ENCODE results near the gene KPNA1. TPM values are rescaled to one million over a fixed set of nuclear protein-coding genes. Genes with fewer than 3 reads are reported as not detected.

The KPNA1 gene
- total and polyA plus RNA-seq, 2 of the 13 experiments (the other 11 are each of a cell fraction or from before 2014, with no cell fraction given) = 15.4 to 30.0 TPM

DNA sequence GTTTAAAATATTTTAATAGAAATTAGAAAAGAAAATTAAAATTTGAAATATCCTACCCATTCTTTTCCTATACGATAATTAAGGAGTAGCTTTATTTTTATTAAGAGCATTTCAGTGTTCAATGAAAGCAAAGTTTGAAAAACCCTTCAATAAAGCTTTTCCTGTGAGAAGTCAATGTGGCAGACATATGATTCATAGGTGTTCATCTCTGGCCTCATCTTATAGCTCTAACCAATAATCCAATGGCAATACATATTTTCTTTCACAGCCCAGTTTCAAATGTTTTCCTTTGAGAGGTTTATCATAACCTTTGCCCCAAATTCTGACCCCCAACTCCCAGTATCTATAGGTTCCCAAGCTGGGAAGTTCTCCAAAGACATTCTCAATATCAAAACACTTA lies 8.3 kb downstream of the KPNA1 start:
- Histone ChIP-seq H2AFZ (ENCODE audit: low read length) (no peak overlapping the region), H3K4me1 (ENCODE audit: insufficient read depth, low read length) (peaks cover 22% of the 10 kb centered on the region), H3K36me3 (replicated peaks in 1 of 2; ENCODE audit: control insufficient read depth in 1 of 2, insufficient read depth in 2 of 2, low read length in 2 of 2) (no peaks in the 10 kb centered on the region), H3K4me2 (ENCODE audit: low read depth, low read length) (no peak overlapping the region), H3K9me3 (ENCODE audit: low read length) (no peaks in the 10 kb centered on the region), H3K9ac (ENCODE audit: insufficient read depth, low read depth, low read length) (no peak overlapping the region), H4K20me1 (ENCODE audit: insufficient read depth, low read length) (peaks cover 20% of the 10 kb centered on the region), H3K79me2 (ENCODE audit: insufficient read depth, low read length) (peaks cover 93% of the 10 kb centered on the region), H3K4me3 (replicated peaks in 1 of 3; ENCODE audit: insufficient read depth in 1 of 3, low read depth in 2 of 3, low read length in 3 of 3) (no peak overlapping the region), H3K27me3 (ENCODE audit: control insufficient read depth in 1 of 2, insufficient read depth in 2 of 2, low read length in 2 of 2) (no peaks in the 10 kb centered on the region), H3K27ac (ENCODE audit: extremely low read length, insufficient read depth, low read length) (no peak overlapping the region)
- intact Hi-C loops (cut with micrococcal nuclease; ENCODE audit: unreplicated experiment) (no loop called here), in situ Hi-C loops (cut with HindIII; ENCODE audit: extremely low pct_ligation_motif_present, low pct_unique_long_range_greater_than_20kb) (no loop called here)
- TF ChIP-seq TGIF2 (CRISPR knock-in tag; IDR thresholded peaks at IDR 0.05) (no peak), TMF1 (CRISPR knock-in tag; IDR thresholded peaks at IDR 0.05; ENCODE audit: low read depth) (no peak), HOXA5 (CRISPR knock-in tag; IDR thresholded peaks at IDR 0.05) (no peak), ARNT2 (CRISPR knock-in tag; IDR thresholded peaks at IDR 0.05; ENCODE audit: low read depth) (no peak), NFE2L2 (IDR thresholded peaks at IDR 0.05; ENCODE audit: low read length) (no peak), PRPF4 (IDR thresholded peaks at IDR 0.05; ENCODE audit: low read depth, low read length, poor library complexity, severe bottlenecking) (no peak), ZFP82 (CRISPR knock-in tag; IDR thresholded peaks at IDR 0.05; ENCODE audit: borderline replicate concordance) (no peak), ASH2L (IDR thresholded peaks at IDR 0.05; ENCODE audit: insufficient read length, low read depth, low read length) (no peak), SRSF1 (optimal IDR thresholded peaks at IDR 0.05; ENCODE audit: low read depth, low read length) (no peak), KLF12 (CRISPR knock-in tag; IDR thresholded peaks at IDR 0.05; ENCODE audit: borderline replicate concordance) (no peak)
- TF ChIP-seq, protein P1, sequence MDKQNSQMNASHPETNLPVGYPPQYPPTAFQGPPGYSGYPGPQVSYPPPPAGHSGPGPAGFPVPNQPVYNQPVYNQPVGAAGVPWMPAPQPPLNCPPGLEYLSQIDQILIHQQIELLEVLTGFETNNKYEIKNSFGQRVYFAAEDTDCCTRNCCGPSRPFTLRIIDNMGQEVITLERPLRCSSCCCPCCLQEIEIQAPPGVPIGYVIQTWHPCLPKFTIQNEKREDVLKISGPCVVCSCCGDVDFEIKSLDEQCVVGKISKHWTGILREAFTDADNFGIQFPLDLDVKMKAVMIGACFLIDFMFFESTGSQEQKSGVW (CRISPR knock-in tag; IDR thresholded peaks at IDR 0.05; ENCODE audit: borderline replicate concordance) = no peak
- TF ChIP-seq, protein P2, sequence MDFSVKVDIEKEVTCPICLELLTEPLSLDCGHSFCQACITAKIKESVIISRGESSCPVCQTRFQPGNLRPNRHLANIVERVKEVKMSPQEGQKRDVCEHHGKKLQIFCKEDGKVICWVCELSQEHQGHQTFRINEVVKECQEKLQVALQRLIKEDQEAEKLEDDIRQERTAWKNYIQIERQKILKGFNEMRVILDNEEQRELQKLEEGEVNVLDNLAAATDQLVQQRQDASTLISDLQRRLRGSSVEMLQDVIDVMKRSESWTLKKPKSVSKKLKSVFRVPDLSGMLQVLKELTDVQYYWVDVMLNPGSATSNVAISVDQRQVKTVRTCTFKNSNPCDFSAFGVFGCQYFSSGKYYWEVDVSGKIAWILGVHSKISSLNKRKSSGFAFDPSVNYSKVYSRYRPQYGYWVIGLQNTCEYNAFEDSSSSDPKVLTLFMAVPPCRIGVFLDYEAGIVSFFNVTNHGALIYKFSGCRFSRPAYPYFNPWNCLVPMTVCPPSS (IDR thresholded peaks at IDR 0.05) = no peak
- TF ChIP-seq, protein P3, sequence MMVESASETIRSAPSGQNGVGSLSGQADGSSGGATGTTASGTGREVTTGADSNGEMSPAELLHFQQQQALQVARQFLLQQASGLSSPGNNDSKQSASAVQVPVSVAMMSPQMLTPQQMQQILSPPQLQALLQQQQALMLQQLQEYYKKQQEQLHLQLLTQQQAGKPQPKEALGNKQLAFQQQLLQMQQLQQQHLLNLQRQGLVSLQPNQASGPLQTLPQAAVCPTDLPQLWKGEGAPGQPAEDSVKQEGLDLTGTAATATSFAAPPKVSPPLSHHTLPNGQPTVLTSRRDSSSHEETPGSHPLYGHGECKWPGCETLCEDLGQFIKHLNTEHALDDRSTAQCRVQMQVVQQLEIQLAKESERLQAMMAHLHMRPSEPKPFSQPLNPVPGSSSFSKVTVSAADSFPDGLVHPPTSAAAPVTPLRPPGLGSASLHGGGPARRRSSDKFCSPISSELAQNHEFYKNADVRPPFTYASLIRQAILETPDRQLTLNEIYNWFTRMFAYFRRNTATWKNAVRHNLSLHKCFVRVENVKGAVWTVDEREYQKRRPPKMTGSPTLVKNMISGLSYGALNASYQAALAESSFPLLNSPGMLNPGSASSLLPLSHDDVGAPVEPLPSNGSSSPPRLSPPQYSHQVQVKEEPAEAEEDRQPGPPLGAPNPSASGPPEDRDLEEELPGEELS (CRISPR knock-in tag; IDR thresholded peaks at IDR 0.05) = no peak
- 96% methylated on average over 1 of the region's 1 CpG for WGBS (ENCODE audit: low lambda C conversion rate)
- ATAC-seq (no peak), DNase-seq (ENCODE audit: low spot score) (no peak), FAIRE-seq (no peak)
- no TSS peak for BruUV-seq (replicated peaks)
- ChIA-PET POLR2A (no interaction called here), CTCF (ENCODE audit: low intra/inter-chr PET ratio, low total read pairs) (no interaction called here)

All from HepG2 (cell line).